HepG2 (cell line): Measurements from ENCODE around the gene CCDC201. TPM values are rescaled to one million over a fixed set of nuclear protein-coding genes. Genes with fewer than 3 reads are reported as not detected.

Source experiments
- ATF7 ChIP-seq, 2 experiments: fragments of 450-650 bp in 1 of 2; sonication (generic) in 1 of 2; formaldehyde crosslinking in 1 of 2; IDR thresholded peaks; 2 replicates each; pipeline versions ENCODE4 v1.4.0 to v1.6.1; 2016 to 2020; ENCODE audit warnings: antibody characterized with exemption in 1 of 2, mild to moderate bottlenecking in 1 of 2, missing genetic modification reagents in 1 of 2
- CHD2 ChIP-seq: IDR thresholded peaks from 2 replicates; pipeline ENCODE4 v1.6.1; 2011; ENCODE audit warnings: low read depth, low read length, improper control_type of control experiment
- FOXM1 ChIP-seq: sonication (generic); formaldehyde crosslinking; IDR thresholded peaks from 2 replicates; pipeline ENCODE4 v1.5.0; 2020; ENCODE audit warnings: missing genetic modification reagents
- GLMP ChIP-seq: sonication (generic); formaldehyde crosslinking; IDR thresholded peaks from 2 replicates; pipeline ENCODE4 v1.9.0; 2021; ENCODE audit warnings: missing genetic modification reagents, mild to moderate bottlenecking, borderline replicate concordance
- HNF1A ChIP-seq, 2 experiments: sonication (generic) in 1 of 2; formaldehyde crosslinking in 1 of 2; IDR thresholded peaks; 2 replicates each; pipeline versions ENCODE4 v1.4.0 to v1.6.1; 2016 to 2020; ENCODE audit warnings: borderline replicate concordance in 1 of 2, low read depth in 1 of 2, mild to moderate bottlenecking in 1 of 2, missing genetic modification reagents in 1 of 2
- HNF4A ChIP-seq: sonication (generic); formaldehyde crosslinking; IDR thresholded peaks from 2 replicates; pipeline ENCODE4 v1.4.0; 2020; ENCODE audit warnings: missing genetic modification reagents
- KLF12 ChIP-seq: sonication (generic); formaldehyde crosslinking; IDR thresholded peaks from 2 replicates; pipeline ENCODE4 v1.4.0; 2020; ENCODE audit warnings: missing genetic modification reagents, borderline replicate concordance
- KLF16 ChIP-seq, 2 experiments: sonication (generic) in 1 of 2; formaldehyde crosslinking in 1 of 2; IDR thresholded peaks; 2 replicates each; pipeline versions ENCODE4 v1.6.1 to v1.8.0; 2016 to 2023; ENCODE audit warnings: missing genetic modification reagents in 2 of 2, missing compliant biosample characterization in 1 of 2
- MXD4 ChIP-seq: IDR thresholded peaks from 2 replicates; pipeline ENCODE4 v1.6.1; 2016; ENCODE audit warnings: mild to moderate bottlenecking, missing biosample characterization, missing genetic modification reagents
- MXI1 ChIP-seq: IDR thresholded peaks from 3 replicates; pipeline ENCODE4 v1.6.1; 2012; ENCODE audit warnings: low read depth, low read length, inconsistent platforms, borderline replicate concordance
- NFKB2 ChIP-seq: sonication (generic); formaldehyde crosslinking; IDR thresholded peaks from 2 replicates; pipeline ENCODE4 v1.4.0; 2020; ENCODE audit warnings: missing genetic modification reagents, borderline replicate concordance
- PTBP1 ChIP-seq: fragments of 200-400 bp; formaldehyde crosslinking; IDR thresholded peaks from 2 replicates; pipeline ENCODE4 v1.6.1; 2018; ENCODE audit warnings: low read length, low read depth; ENCODE audit not compliant: poor library complexity, severe bottlenecking
- SOX13 ChIP-seq, 3 experiments: fragments of 450-650 bp in 1 of 3; sonication (generic) in 1 of 3; formaldehyde crosslinking in 1 of 3; IDR thresholded peaks in 2 of 3; conservative IDR thresholded peaks in 1 of 3; 2 replicates each; pipeline versions ENCODE4 v1.5.0 to v1.6.1; 2016 to 2020; ENCODE audit warnings: antibody characterized with exemption in 1 of 3, mild to moderate bottlenecking in 1 of 3, missing compliant biosample characterization in 1 of 3, missing genetic modification reagents in 1 of 3, moderate library complexity in 1 of 3
- ZBTB43 ChIP-seq: sonication (generic); formaldehyde crosslinking; conservative IDR thresholded peaks from 2 replicates; pipeline ENCODE4 v1.4.0; 2020; ENCODE audit warnings: missing genetic modification reagents
- ZKSCAN5 ChIP-seq: sonication (generic); formaldehyde crosslinking; IDR thresholded peaks from 2 replicates; pipeline ENCODE4 v1.5.1; 2020; ENCODE audit warnings: mild to moderate bottlenecking, missing genetic modification reagents
- ZNF260 ChIP-seq: sonication (generic); formaldehyde crosslinking; IDR thresholded peaks from 2 replicates; pipeline ENCODE4 v1.4.0; 2020; ENCODE audit warnings: missing genetic modification reagents, low read depth, mild to moderate bottlenecking, borderline replicate concordance
- ZNF569 ChIP-seq: sonication (generic); formaldehyde crosslinking; IDR thresholded peaks from 2 replicates; pipeline ENCODE4 v1.5.0; 2020; ENCODE audit warnings: mild to moderate bottlenecking, missing genetic modification reagents, moderate library complexity, borderline replicate concordance
- ZNF800 ChIP-seq: sonication (generic); formaldehyde crosslinking; IDR thresholded peaks from 2 replicates; pipeline ENCODE4 v1.4.0; 2020; ENCODE audit warnings: missing genetic modification reagents
- ZSCAN25 ChIP-seq: sonication (generic); formaldehyde crosslinking; IDR thresholded peaks from 2 replicates; pipeline ENCODE4 v1.8.0; 2022; ENCODE audit warnings: mild to moderate bottlenecking, missing genetic modification reagents
- polyA plus RNA-seq, 8 experiments: library from polyadenylated mRNA; depleted of rRNA in 3 of 8; stranded (reverse) in 7 of 8; unstranded in 1 of 8; fragments of >200 nt; fragmentation: Illumina TruSeq in 4 of 8; extraction: Trizol in 4 of 8; gene quantifications; 2 replicates each; pipeline versions ENCODE4 v1.2.1 to v1.2.3, GENCODE V29; 2011 to 2016; ENCODE audit warnings: low read depth in 4 of 8, missing spikeins in 1 of 8, mixed read lengths in 1 of 8; ENCODE audit not compliant: insufficient read depth in 1 of 8
- total RNA-seq, 5 experiments: library from RNA; depleted of rRNA; stranded (reverse); fragments of >200 nt; fragmentation: Illumina TruSeq; extraction: Trizol; gene quantifications; 2 replicates each; pipeline ENCODE4 v1.2.3, GENCODE V29; 2016; ENCODE audit warnings: low read depth in 1 of 5

The CCDC201 gene
- total and polyA plus RNA-seq, 2 of the 13 experiments (the other 11 are each of a cell fraction or from before 2014, with no cell fraction given) = 0.92 TPM; not detected in 1

GRCh38 chr7:45889367-45890067 is 16.6 kb upstream of the CCDC201 start (continued):
- TF ChIP-seq KLF16 (CRISPR knock-in tag; IDR thresholded peaks at IDR 0.05) (peak in 1 of 2 experiments; percentile 71; a peak in 2 of 4 replicates), NFKB2 (CRISPR knock-in tag) (no peak), ZBTB43 (CRISPR knock-in tag) (no peak), ZNF800 (CRISPR knock-in tag) (peak; percentile 59; the same call in 1 of the 2 replicates), ZNF260 (CRISPR knock-in tag) (no peak), PTBP1 (no peak), ZNF569 (CRISPR knock-in tag) (no peak; the same call in 1 of the 2 replicates), GLMP (CRISPR knock-in tag) (no peak), ATF7 (IDR thresholded peaks at IDR 0.05) (no peak), ATF7 (CRISPR knock-in tag; IDR thresholded peaks at IDR 0.05) (no peak), ZKSCAN5 (CRISPR knock-in tag) (no peak), CHD2 (no peak), HNF1A (IDR thresholded peaks at IDR 0.05; ENCODE audit: low read depth) (peak; percentile 10; the same call in 1 of the 2 replicates), HNF1A (CRISPR knock-in tag; IDR thresholded peaks at IDR 0.05; ENCODE audit: borderline replicate concordance) (no peak), HNF4A (no peak), FOXM1 (no peak), MXD4 (CRISPR knock-in tag) (no peak; the same call in 1 of the 2 replicates), SOX13 (IDR thresholded peaks at IDR 0.05) (no peak), SOX13 (CRISPR knock-in tag; conservative IDR thresholded peaks at IDR 0.05 in 1 of 2, IDR thresholded peaks at IDR 0.05 in 1 of 2) (no peak; a peak in 1 of 4 replicates), MXI1 (no peak), KLF12 (0 out of 2 replicates have a peak, but pooled peaks have one; percentile 2), ZSCAN25 (CRISPR knock-in tag) (no peak)
